Lung microvascular endothelial cell (primary cell): ENCODE results near the gene SNX33. TPM values are rescaled to one million over a fixed set of nuclear protein-coding genes. Genes with fewer than 3 reads are reported as not detected.
A peak's percentile ranks its signal among the peaks of the same experiment; 100 is the strongest.

Experiments used
- DNase-seq, 2 donors: peaks; one replicate each; pipeline versions ENCODE4 v3.0.0 to v3.0.0-alpha.2; 2010; ENCODE audit warnings: low read depth in 2 of 2
- total RNA-seq: library from RNA; depleted of rRNA; stranded (reverse); fragments of >200 nt; gene quantifications from 2 replicates; pipeline ENCODE4 v1.2.1, GENCODE V29; 2014

The SNX33 gene
- total RNA-seq, 1 donor from 2014 or later = 13.3 TPM

- DNase-seq = peak; percentile 54 to 80
Observed at GRCh38 chr15:75640483-75641178, 7.1 kb upstream of the SNX33 start.

- DNase-seq = no peak
Observed at GRCh38 chr15:75641179-75641503, 6.6 kb upstream of the SNX33 start.

GRCh38 chr15:75641603-75642002, 6.1 kb upstream of the SNX33 start:
- no peak for DNase-seq

GRCh38 chr15:75644376-75644775, 3.3 kb upstream of the SNX33 start:
- peak in 1 of 2 donors; percentile 66 for DNase-seq

GRCh38 chr15:75646112-75646943, 1.4 kb upstream of the SNX33 start:
- no peak for DNase-seq

- DNase-seq = peak in 1 of 2 donors; percentile 33
Observed at GRCh38 chr15:75646944-75647364, 758 bp upstream of the SNX33 start.

GRCh38 chr15:75648156-75649000, 666 bp downstream of the SNX33 start:
- DNase-seq = peak; percentile 52 to 53

GRCh38 chr15:75649045-75649761, 1.5 kb downstream of the SNX33 start:
- DNase-seq = peak in 1 of 2 donors; percentile 22

GRCh38 chr15:75649848-75650247, 2.1 kb downstream of the SNX33 start:
- no peak for DNase-seq

- peak; percentile 73 to 90 for DNase-seq
Observed at GRCh38 chr15:75650908-75651809, 3.4 kb downstream of the SNX33 start.

- DNase-seq = no peak
Observed at GRCh38 chr15:75651810-75652543, 4.3 kb downstream of the SNX33 start.

- no peak for DNase-seq
Observed at GRCh38 chr15:75653347-75653913, 5.7 kb downstream of the SNX33 start.

GRCh38 chr15:75654201-75654907, 6.6 kb downstream of the SNX33 start:
- no peak for DNase-seq

- DNase-seq = no peak
Observed at GRCh38 chr15:75655931-75656330, 8.2 kb downstream of the SNX33 start.

- DNase-seq = no peak
Observed at GRCh38 chr15:75656331-75656730, 8.6 kb downstream of the SNX33 start.

GRCh38 chr15:75656813-75657212, 9.1 kb downstream of the SNX33 start:
- no peak for DNase-seq

- no peak for DNase-seq
Observed at GRCh38 chr15:75659141-75659771, 11.5 kb downstream of the SNX33 start.
